IMR-90 (cell line): ENCODE results near the gene ZNF695. TPM values are rescaled to one million over a fixed set of nuclear protein-coding genes. Genes with fewer than 3 reads are reported as not detected.

ENCODE experiments used
- ATAC-seq: fragments of 200-7000 bp; cut with Tn5 transposase; 2 replicates; pipeline ENCODE4 v1.9.1; 2020; ENCODE audit warnings: low read depth, mild to moderate bottlenecking, moderate library complexity
- BruUV-seq: library from RNA; stranded (reverse); fragments of 400-500 nt; replicated peaks from 2 replicates; lab custom pipeline; 2021; lab: Mats Ljungman, UMichigan
- CTCF ChIA-PET: fragments of 300-600 bp; formaldehyde crosslinking; extraction: SDS; loops from one replicate; lab custom pipeline; 2021; ENCODE audit warnings: antibody characterized with exemption; lab: Yijun Ruan, JAX
- POLR2A ChIA-PET: fragments of 300-600 bp; sonication (Branson Sonifier 250); formaldehyde crosslinking; loops from one replicate; lab custom pipeline; 2022; ENCODE audit warnings: antibody characterized with exemption; ENCODE audit not compliant: unreplicated experiment; lab: Charles Lee
- DNase-seq: peaks from one replicate; pipeline ENCODE4 v3.0.0; 2013
- H2AFZ ChIP-seq: replicated peaks from 2 replicates; pipeline ENCODE3; 2013; ENCODE audit warnings: low read length, mild to moderate bottlenecking; ENCODE audit not compliant: poor library complexity
- H2AK5ac ChIP-seq: 2 replicates; pipeline ENCODE4 v1.6.1; 2013; ENCODE audit warnings: low read depth, low read length, inconsistent platforms
- H2AK9ac ChIP-seq: replicated peaks from 2 replicates; pipeline ENCODE3; 2013; ENCODE audit warnings: mild to moderate bottlenecking, low read depth, low read length, moderate library complexity; ENCODE audit not compliant: poor library complexity
- H2BK120ac ChIP-seq: 2 replicates; pipeline ENCODE4 v1.6.1; 2013; ENCODE audit warnings: low read depth, low read length, inconsistent platforms
- H2BK15ac ChIP-seq: 3 replicates; pipeline ENCODE4 v1.6.1; 2013; ENCODE audit warnings: low read depth, low read length, inconsistent platforms
- H2BK20ac ChIP-seq: 2 replicates; pipeline ENCODE4 v1.6.1; 2013; ENCODE audit warnings: low read depth, mild to moderate bottlenecking, inconsistent platforms, low read length, moderate library complexity
- H2BK5ac ChIP-seq: 2 replicates; pipeline ENCODE4 v1.6.1; 2013; ENCODE audit warnings: mild to moderate bottlenecking, low read depth, low read length, inconsistent platforms; ENCODE audit not compliant: poor library complexity, severe bottlenecking
- H3K14ac ChIP-seq: replicated peaks from 2 replicates; pipeline ENCODE4 v1.6.1; 2013; ENCODE audit warnings: low read depth, low read length, inconsistent platforms
- H3K18ac ChIP-seq: 2 replicates; pipeline ENCODE4 v1.6.1; 2013; ENCODE audit warnings: low read depth, low read length, control low read depth
- H3K23ac ChIP-seq: 2 replicates; pipeline ENCODE4 v1.6.1; 2013; ENCODE audit warnings: low read depth, low read length, inconsistent platforms
- H3K27ac ChIP-seq: 2 replicates; pipeline ENCODE4 v1.5.1; 2013; ENCODE audit warnings: mild to moderate bottlenecking, control low read depth, low read length; ENCODE audit not compliant: insufficient read depth
- H3K27me3 ChIP-seq: 2 replicates; pipeline ENCODE4 v1.6.1; 2013; ENCODE audit warnings: low read length; ENCODE audit not compliant: control insufficient read depth, insufficient read depth
- H3K36me3 ChIP-seq: 2 replicates; pipeline ENCODE4 v1.6.1; 2013; ENCODE audit warnings: low read length, mixed read lengths; ENCODE audit not compliant: control insufficient read depth, insufficient read depth
- H3K4ac ChIP-seq: 2 replicates; pipeline ENCODE4 v1.6.1; 2013; ENCODE audit warnings: low read depth, low read length, inconsistent platforms
- H3K4me1 ChIP-seq: 2 replicates; pipeline ENCODE4 v1.6.1; 2013; ENCODE audit warnings: low read length, mixed read lengths; ENCODE audit not compliant: control insufficient read depth, insufficient read depth
- H3K4me2 ChIP-seq: 2 replicates; pipeline ENCODE4 v1.6.1; 2013; ENCODE audit warnings: low read depth, mild to moderate bottlenecking, control low read depth, low read length, moderate library complexity
- H3K4me3 ChIP-seq: 2 replicates; pipeline ENCODE4 v1.5.1; 2013; ENCODE audit warnings: low read depth, mild to moderate bottlenecking, control low read depth, low read length, moderate library complexity; ENCODE audit not compliant: insufficient read depth
- H3K56ac ChIP-seq: 2 replicates; pipeline ENCODE4 v1.6.1; 2013; ENCODE audit warnings: low read length, inconsistent platforms; ENCODE audit not compliant: insufficient read depth; ENCODE audit errors: extremely low read depth
- H3K79me1 ChIP-seq, 2 experiments: 2 replicates each; pipeline ENCODE4 v1.6.1; 2013; ENCODE audit warnings: low read length in 2 of 2, inconsistent platforms in 1 of 2, low read depth in 1 of 2
- H3K9ac ChIP-seq: 2 replicates; pipeline ENCODE4 v1.6.1; 2013; ENCODE audit warnings: low read depth, low read length, control low read depth
- H3K9me1 ChIP-seq: 2 replicates; pipeline ENCODE4 v1.6.1; 2013; ENCODE audit warnings: low read length, inconsistent platforms; ENCODE audit not compliant: insufficient read depth
- H3K9me3 ChIP-seq: 2 replicates; pipeline ENCODE4 v1.6.1; 2013; ENCODE audit warnings: low read length; ENCODE audit not compliant: control insufficient read depth, insufficient read depth
- H4K20me1 ChIP-seq: 2 replicates; pipeline ENCODE4 v1.6.1; 2013; ENCODE audit warnings: low read length, inconsistent platforms; ENCODE audit not compliant: insufficient read depth
- H4K5ac ChIP-seq: 2 replicates; pipeline ENCODE4 v1.6.1; 2013; ENCODE audit warnings: mild to moderate bottlenecking, low read depth, low read length, control low read depth
- H4K8ac ChIP-seq, 2 experiments: 2 replicates each; pipeline ENCODE4 v1.6.1; 2013; ENCODE audit warnings: low read depth in 2 of 2, low read length in 2 of 2, control low read depth in 1 of 2, inconsistent platforms in 1 of 2
- H4K91ac ChIP-seq: 2 replicates; pipeline ENCODE4 v1.6.1; 2013; ENCODE audit warnings: low read depth, low read length, inconsistent platforms; ENCODE audit not compliant: insufficient read depth
- BHLHE40 ChIP-seq: fragments of 150-350 bp; IDR thresholded peaks from 2 replicates; pipeline ENCODE4 v1.6.1; 2016; ENCODE audit warnings: mild to moderate bottlenecking, low read depth, low read length
- CEBPB ChIP-seq: IDR thresholded peaks from 2 replicates; pipeline ENCODE4 v1.6.1; 2012; ENCODE audit warnings: low read depth, low read length, improper control_type of control experiment
- CHD1 ChIP-seq: IDR thresholded peaks from 2 replicates; pipeline ENCODE4 v1.6.1; 2012; ENCODE audit warnings: low read depth, low read length, improper control_type of control experiment
- FOS ChIP-seq: fragments of 150-350 bp; IDR thresholded peaks from 2 replicates; pipeline ENCODE4 v1.6.1; 2016; ENCODE audit warnings: low read depth, low read length
- MAFK ChIP-seq: IDR thresholded peaks from 2 replicates; pipeline ENCODE4 v1.6.1; 2012; ENCODE audit warnings: low read depth, low read length, improper control_type of control experiment
- MAZ ChIP-seq: IDR thresholded peaks from 2 replicates; pipeline ENCODE4 v1.6.1; 2012; ENCODE audit warnings: low read depth, mild to moderate bottlenecking, low read length, improper control_type of control experiment, moderate library complexity, borderline replicate concordance
- MXI1 ChIP-seq: IDR thresholded peaks from 2 replicates; pipeline ENCODE4 v1.6.1; 2012; ENCODE audit warnings: low read depth, mild to moderate bottlenecking, low read length, moderate library complexity, borderline replicate concordance
- NFE2L2 ChIP-seq: fragments of 150-350 bp; IDR thresholded peaks from 2 replicates; pipeline ENCODE4 v1.6.1; 2016; ENCODE audit warnings: low read depth, mild to moderate bottlenecking, low read length
- POLR2A ChIP-seq: IDR thresholded peaks from 2 replicates; pipeline ENCODE4 v1.6.1; 2012; ENCODE audit warnings: mild to moderate bottlenecking, low read depth, low read length
- RAD21 ChIP-seq: IDR thresholded peaks from 2 replicates; pipeline ENCODE4 v1.6.1; 2012; ENCODE audit warnings: low read length, improper control_type of control experiment
- RCOR1 ChIP-seq: IDR thresholded peaks from 2 replicates; pipeline ENCODE4 v1.6.1; 2012; ENCODE audit warnings: mild to moderate bottlenecking, low read length, improper control_type of control experiment; ENCODE audit not compliant: insufficient replicate concordance
- RFX5 ChIP-seq: IDR thresholded peaks from 2 replicates; pipeline ENCODE4 v1.8.0; 2012; ENCODE audit warnings: low read depth, mild to moderate bottlenecking, low read length, moderate library complexity
- SMC3 ChIP-seq: fragments of 150-350 bp; IDR thresholded peaks from 2 replicates; pipeline ENCODE4 v1.6.1; 2016; ENCODE audit warnings: low read depth, mild to moderate bottlenecking, antibody characterized with exemption, low read length, moderate library complexity
- WGBS, 2 experiments: methylation state at CpG; one replicate each; pipeline versions ENCODE4 v1.1.5 to v1.1.7; 2013; ENCODE audit warnings: missing lambda C conversion rate in 2 of 2; ENCODE audit not compliant: insufficient read length in 1 of 2; ENCODE audit errors: extremely low coverage in 2 of 2; 5-methylcytosine and 5-hydroxymethylcytosine counted together
- dilution Hi-C: fragments of 300-500 bp; cut with HindIII; formaldehyde crosslinking; loops from one replicate; pipeline ENCODE4 v1.14.3; 2018; ENCODE audit warnings: low sequenced_read_pairs; ENCODE audit not compliant: unreplicated experiment
- in situ Hi-C: fragments of 300-500 bp; cut with MboI; formaldehyde crosslinking; loops from 3 replicates; pipeline ENCODE4 v1.14.3; 2019; ENCODE audit warnings: low sequenced_read_pairs, inconsistent platforms, mixed read lengths
- intact Hi-C: fragments of 100-400 bp; cut with micrococcal nuclease; formaldehyde crosslinking; loops from 2 replicates; pipeline ENCODE4 v1.10.0; 2022
- polyA plus RNA-seq, 3 experiments: library from polyadenylated mRNA; depleted of rRNA; stranded (reverse); fragments of >200 nt; gene quantifications; 2 replicates each; pipeline ENCODE4 v1.2.3, GENCODE V29; 2012; ENCODE audit warnings: low replicate concordance in 1 of 3
- total RNA-seq: library from RNA; depleted of rRNA; stranded (reverse); fragments of >200 nt; gene quantifications from 2 replicates; pipeline ENCODE4 v1.2.3, GENCODE V29; 2012
- TF ChIP-seq, protein P1 (sequence below): fragments of 150-350 bp; IDR thresholded peaks from 2 replicates; pipeline ENCODE4 v1.6.1; 2017; ENCODE audit warnings: mild to moderate bottlenecking, antibody characterized with exemption, low read length, low read depth
- TF ChIP-seq, protein P2 (sequence below): conservative IDR thresholded peaks from 2 replicates; pipeline ENCODE4 v1.5.1; 2012; ENCODE audit warnings: mild to moderate bottlenecking, low read depth, low read length, improper control_type of control experiment
- TF ChIP-seq, protein P3 (sequence below): fragments of 150-350 bp; IDR thresholded peaks from 2 replicates; pipeline ENCODE4 v1.6.1; 2016; ENCODE audit warnings: low read depth, mild to moderate bottlenecking, low read length, moderate library complexity, borderline replicate concordance

The ZNF695 gene
- total and polyA plus RNA-seq, 2 of the 4 experiments (the other 2 are of a cell fraction) = 0.54 to 0.75 TPM

DNA sequence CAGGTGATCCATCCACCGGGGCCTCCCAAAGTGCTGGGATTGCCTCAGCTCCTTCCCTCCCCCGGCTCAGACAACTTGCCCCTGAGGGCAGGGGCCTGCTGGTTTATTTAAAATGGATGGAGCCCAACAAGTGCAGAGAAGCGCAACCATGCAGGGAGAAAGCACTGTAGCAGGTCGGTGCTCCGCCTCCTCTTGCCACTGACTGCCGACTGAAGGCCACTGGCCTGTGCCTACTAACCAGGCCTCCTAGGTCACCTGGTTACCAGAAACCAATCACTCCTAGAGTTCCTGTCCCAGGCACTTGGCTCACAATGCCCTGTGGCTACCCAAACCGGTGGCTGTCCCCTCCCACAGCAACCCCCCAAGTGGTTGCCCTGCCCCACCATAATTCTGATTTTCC, 35.9 kb downstream of the ZNF695 start:
- in situ Hi-C loops (no loop called here), dilution Hi-C loops (no loop called here), intact Hi-C loops (no loop called here)
- Histone ChIP-seq H4K91ac (no peak overlapping the region), H2BK15ac (no peak overlapping the region), H3K4me3 (no peak overlapping the region), H3K4me2 (no peak overlapping the region), H3K9me3 (peaks cover 10% of the 10 kb centered on the region; the same call in 1 of the 2 replicates), H3K4me1 (no peaks in the 10 kb centered on the region), H2AFZ (no peak overlapping the region), H2BK20ac (no peak overlapping the region), H3K9me1 (no peaks in the 10 kb centered on the region), H3K27ac (no peak overlapping the region), H4K5ac (no peak overlapping the region), H3K14ac (no peak overlapping the region), H3K9ac (no peak overlapping the region), H2BK5ac (no peak overlapping the region), H4K8ac (no peak overlapping the region), H2AK9ac (no peak overlapping the region), H2AK5ac (no peak overlapping the region), H3K79me1 (no peaks in the 10 kb centered on the region), H3K4ac (no peak overlapping the region), H3K27me3 (no peaks in the 10 kb centered on the region), H2BK120ac (no peak overlapping the region), H3K36me3 (no peaks in the 10 kb centered on the region), H3K18ac (no peak overlapping the region), H3K56ac (no peak overlapping the region), H4K20me1 (no peaks in the 10 kb centered on the region), H3K23ac (no peak overlapping the region)
- DNase-seq = no peak
- ChIA-PET CTCF (no interaction called here), POLR2A (no interaction called here)
- no TSS peak for BruUV-seq
- TF ChIP-seq RFX5 (no peak), CHD1 (no peak), SMC3 (no peak), FOS (no peak), RAD21 (no peak), MXI1 (no peak), POLR2A (no peak), NFE2L2 (no peak), RCOR1 (no peak), CEBPB (no peak), MAZ (no peak), BHLHE40 (no peak), MAFK (no peak)
- TF ChIP-seq, protein P1, sequence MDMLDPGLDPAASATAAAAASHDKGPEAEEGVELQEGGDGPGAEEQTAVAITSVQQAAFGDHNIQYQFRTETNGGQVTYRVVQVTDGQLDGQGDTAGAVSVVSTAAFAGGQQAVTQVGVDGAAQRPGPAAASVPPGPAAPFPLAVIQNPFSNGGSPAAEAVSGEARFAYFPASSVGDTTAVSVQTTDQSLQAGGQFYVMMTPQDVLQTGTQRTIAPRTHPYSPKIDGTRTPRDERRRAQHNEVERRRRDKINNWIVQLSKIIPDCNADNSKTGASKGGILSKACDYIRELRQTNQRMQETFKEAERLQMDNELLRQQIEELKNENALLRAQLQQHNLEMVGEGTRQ = no peak
- TF ChIP-seq, protein P2, sequence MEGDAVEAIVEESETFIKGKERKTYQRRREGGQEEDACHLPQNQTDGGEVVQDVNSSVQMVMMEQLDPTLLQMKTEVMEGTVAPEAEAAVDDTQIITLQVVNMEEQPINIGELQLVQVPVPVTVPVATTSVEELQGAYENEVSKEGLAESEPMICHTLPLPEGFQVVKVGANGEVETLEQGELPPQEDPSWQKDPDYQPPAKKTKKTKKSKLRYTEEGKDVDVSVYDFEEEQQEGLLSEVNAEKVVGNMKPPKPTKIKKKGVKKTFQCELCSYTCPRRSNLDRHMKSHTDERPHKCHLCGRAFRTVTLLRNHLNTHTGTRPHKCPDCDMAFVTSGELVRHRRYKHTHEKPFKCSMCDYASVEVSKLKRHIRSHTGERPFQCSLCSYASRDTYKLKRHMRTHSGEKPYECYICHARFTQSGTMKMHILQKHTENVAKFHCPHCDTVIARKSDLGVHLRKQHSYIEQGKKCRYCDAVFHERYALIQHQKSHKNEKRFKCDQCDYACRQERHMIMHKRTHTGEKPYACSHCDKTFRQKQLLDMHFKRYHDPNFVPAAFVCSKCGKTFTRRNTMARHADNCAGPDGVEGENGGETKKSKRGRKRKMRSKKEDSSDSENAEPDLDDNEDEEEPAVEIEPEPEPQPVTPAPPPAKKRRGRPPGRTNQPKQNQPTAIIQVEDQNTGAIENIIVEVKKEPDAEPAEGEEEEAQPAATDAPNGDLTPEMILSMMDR = no peak
- TF ChIP-seq, protein P3, sequence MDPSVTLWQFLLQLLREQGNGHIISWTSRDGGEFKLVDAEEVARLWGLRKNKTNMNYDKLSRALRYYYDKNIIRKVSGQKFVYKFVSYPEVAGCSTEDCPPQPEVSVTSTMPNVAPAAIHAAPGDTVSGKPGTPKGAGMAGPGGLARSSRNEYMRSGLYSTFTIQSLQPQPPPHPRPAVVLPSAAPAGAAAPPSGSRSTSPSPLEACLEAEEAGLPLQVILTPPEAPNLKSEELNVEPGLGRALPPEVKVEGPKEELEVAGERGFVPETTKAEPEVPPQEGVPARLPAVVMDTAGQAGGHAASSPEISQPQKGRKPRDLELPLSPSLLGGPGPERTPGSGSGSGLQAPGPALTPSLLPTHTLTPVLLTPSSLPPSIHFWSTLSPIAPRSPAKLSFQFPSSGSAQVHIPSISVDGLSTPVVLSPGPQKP = no peak
- WGBS, 2 experiments = no CpG with 5 or more reads among the region's 7 CpGs
- ATAC-seq = no peak
